Panc1 (cell line): ENCODE measurements around the gene ELMO1.

Experiments
- POLR2AphosphoS5 ChIP-seq: IDR thresholded peaks from 2 replicates; pipeline ENCODE4 v1.6.1; 2012; ENCODE audit warnings: mild to moderate bottlenecking, low read depth, low read length, moderate library complexity
- TF ChIP-seq, protein P1 (sequence below): fragments of 450-650 bp; IDR thresholded peaks from 2 replicates; pipeline ENCODE4 v1.5.1; 2017; ENCODE audit warnings: mild to moderate bottlenecking
- TF ChIP-seq, protein P2 (sequence below), 2 experiments: IDR thresholded peaks; 2 replicates each; pipeline ENCODE4 v1.6.1; 2011 to 2012; ENCODE audit warnings: low read depth in 2 of 2, control low read depth in 1 of 2, low read length in 1 of 2, mild to moderate bottlenecking in 1 of 2, moderate library complexity in 1 of 2; ENCODE audit not compliant: insufficient read depth in 1 of 2

DNA sequence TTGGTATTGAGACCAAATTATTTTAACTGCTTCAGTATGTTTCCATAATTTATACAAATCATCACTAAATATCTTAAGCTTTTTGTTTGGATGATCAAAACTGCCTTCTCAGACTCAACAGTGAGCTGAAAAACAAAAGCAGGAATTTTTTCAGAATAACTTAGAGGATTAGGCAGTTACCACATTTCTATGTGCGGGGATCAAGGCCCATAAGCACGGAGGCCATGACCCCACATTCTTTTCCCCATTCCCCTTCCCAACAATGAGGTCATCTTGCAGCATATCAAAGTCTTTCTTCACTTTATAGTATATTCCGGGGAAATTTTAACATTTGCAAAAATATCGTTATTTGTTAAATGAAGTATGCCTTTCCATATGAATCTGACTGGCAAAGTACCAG is 125.8 kb downstream of the ELMO1 start:
- TF ChIP-seq, protein P1, sequence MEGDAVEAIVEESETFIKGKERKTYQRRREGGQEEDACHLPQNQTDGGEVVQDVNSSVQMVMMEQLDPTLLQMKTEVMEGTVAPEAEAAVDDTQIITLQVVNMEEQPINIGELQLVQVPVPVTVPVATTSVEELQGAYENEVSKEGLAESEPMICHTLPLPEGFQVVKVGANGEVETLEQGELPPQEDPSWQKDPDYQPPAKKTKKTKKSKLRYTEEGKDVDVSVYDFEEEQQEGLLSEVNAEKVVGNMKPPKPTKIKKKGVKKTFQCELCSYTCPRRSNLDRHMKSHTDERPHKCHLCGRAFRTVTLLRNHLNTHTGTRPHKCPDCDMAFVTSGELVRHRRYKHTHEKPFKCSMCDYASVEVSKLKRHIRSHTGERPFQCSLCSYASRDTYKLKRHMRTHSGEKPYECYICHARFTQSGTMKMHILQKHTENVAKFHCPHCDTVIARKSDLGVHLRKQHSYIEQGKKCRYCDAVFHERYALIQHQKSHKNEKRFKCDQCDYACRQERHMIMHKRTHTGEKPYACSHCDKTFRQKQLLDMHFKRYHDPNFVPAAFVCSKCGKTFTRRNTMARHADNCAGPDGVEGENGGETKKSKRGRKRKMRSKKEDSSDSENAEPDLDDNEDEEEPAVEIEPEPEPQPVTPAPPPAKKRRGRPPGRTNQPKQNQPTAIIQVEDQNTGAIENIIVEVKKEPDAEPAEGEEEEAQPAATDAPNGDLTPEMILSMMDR, result no peak
- no peak for TF ChIP-seq POLR2AphosphoS5
- TF ChIP-seq, protein P2, sequence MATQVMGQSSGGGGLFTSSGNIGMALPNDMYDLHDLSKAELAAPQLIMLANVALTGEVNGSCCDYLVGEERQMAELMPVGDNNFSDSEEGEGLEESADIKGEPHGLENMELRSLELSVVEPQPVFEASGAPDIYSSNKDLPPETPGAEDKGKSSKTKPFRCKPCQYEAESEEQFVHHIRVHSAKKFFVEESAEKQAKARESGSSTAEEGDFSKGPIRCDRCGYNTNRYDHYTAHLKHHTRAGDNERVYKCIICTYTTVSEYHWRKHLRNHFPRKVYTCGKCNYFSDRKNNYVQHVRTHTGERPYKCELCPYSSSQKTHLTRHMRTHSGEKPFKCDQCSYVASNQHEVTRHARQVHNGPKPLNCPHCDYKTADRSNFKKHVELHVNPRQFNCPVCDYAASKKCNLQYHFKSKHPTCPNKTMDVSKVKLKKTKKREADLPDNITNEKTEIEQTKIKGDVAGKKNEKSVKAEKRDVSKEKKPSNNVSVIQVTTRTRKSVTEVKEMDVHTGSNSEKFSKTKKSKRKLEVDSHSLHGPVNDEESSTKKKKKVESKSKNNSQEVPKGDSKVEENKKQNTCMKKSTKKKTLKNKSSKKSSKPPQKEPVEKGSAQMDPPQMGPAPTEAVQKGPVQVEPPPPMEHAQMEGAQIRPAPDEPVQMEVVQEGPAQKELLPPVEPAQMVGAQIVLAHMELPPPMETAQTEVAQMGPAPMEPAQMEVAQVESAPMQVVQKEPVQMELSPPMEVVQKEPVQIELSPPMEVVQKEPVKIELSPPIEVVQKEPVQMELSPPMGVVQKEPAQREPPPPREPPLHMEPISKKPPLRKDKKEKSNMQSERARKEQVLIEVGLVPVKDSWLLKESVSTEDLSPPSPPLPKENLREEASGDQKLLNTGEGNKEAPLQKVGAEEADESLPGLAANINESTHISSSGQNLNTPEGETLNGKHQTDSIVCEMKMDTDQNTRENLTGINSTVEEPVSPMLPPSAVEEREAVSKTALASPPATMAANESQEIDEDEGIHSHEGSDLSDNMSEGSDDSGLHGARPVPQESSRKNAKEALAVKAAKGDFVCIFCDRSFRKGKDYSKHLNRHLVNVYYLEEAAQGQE (IDR thresholded peaks at IDR 0.05; ENCODE audit: insufficient read depth in 1 of 2, low read depth in 2 of 2, low read length in 1 of 2), result no peak
